ENCODE measurements around the gene PDPR. TPM values are rescaled to one million over a fixed set of nuclear protein-coding genes. Genes with fewer than 3 reads are reported as not detected.
"Not testable (repeated sequence)": the region's sequence is repeated elsewhere in the genome, so short reads cannot be mapped to it uniquely, and the experiment has no call there.

The PDPR gene
- total and polyA plus RNA-seq, 2 of the 8 experiments (the other 6 are each of a cell fraction or from before 2014, with no cell fraction given) = 40.2 to 43.1 TPM

GRCh38 chr16:70065746-70066658 is 48.1 kb upstream of the PDPR start:
- H3K9me3 ChIP-seq (ENCODE audit: insufficient read depth in 2 of 2, low read depth in 1 of 2, low read length in 1 of 2); H3K36me3 ChIP-seq (ENCODE audit: control insufficient read depth in 2 of 4, insufficient read depth in 4 of 4, low read length in 3 of 4); H2BK12ac ChIP-seq (ENCODE audit: low read depth, low read length); H3K18ac ChIP-seq (ENCODE audit: extremely low read depth, low read length); H2BK5ac ChIP-seq (ENCODE audit: low read depth, low read length); CTCF ChIA-PET (ENCODE audit: partially characterized antibody); H2BK120ac ChIP-seq (replicated peaks; ENCODE audit: low read depth, low read length); H3K4me1 ChIP-seq (replicated peaks in 1 of 4; ENCODE audit: control insufficient read depth in 3 of 4, insufficient read depth in 4 of 4, low read length in 3 of 4); H3K27me3 ChIP-seq (replicated peaks in 1 of 4; ENCODE audit: control insufficient read depth in 3 of 4, extremely low read depth in 1 of 4, insufficient read depth in 3 of 4, low read length in 3 of 4); H3K23me2 ChIP-seq (ENCODE audit: low read depth, low read length); H2AK5ac ChIP-seq (ENCODE audit: low read depth, low read length); FAIRE-seq; H2BK15ac ChIP-seq (ENCODE audit: low read length); H3K23ac ChIP-seq (ENCODE audit: insufficient read length); H3K14ac ChIP-seq (ENCODE audit: insufficient read length); POLR2A ChIA-PET (ENCODE audit: partially characterized antibody); H4K91ac ChIP-seq (replicated peaks; ENCODE audit: insufficient read length, low read length); H4K8ac ChIP-seq (ENCODE audit: extremely low read depth, insufficient read depth, low read length); H3K4ac ChIP-seq (replicated peaks; ENCODE audit: insufficient read length, low read depth, low read length); H4K5ac ChIP-seq (ENCODE audit: insufficient read length, low read depth, low read length); H3K79me1 ChIP-seq (ENCODE audit: low read depth, low read length); H4K20me1 ChIP-seq (replicated peaks in 1 of 2; ENCODE audit: control insufficient read depth in 1 of 2, insufficient read depth in 2 of 2, low read length in 2 of 2); H3K56ac ChIP-seq (replicated peaks; ENCODE audit: insufficient read length, low read depth, low read length); H2BK20ac ChIP-seq (ENCODE audit: low read length): not testable (repeated sequence)
- Histone ChIP-seq H2AFZ (ENCODE audit: low read length) (peak overlapping the region; percentile 16; the same call in 1 of the 2 replicates), H3K9ac (replicated peaks in 1 of 4; ENCODE audit: extremely low read depth in 1 of 4, low read depth in 3 of 4, low read length in 3 of 4) (peak overlapping the region; percentile 45 to 87 (median 70); a peak in 6 of 7 replicates), H3K4me2 (ENCODE audit: insufficient read depth in 1 of 2, low read depth in 2 of 2, low read length in 2 of 2) (peak overlapping the region; percentile 75 to 87), H3K79me2 (ENCODE audit: control insufficient read depth in 1 of 2, insufficient read depth in 2 of 2, low read length in 2 of 2) (peaks cover 0 to 11% of the 10 kb centered on the region in 2 experiments; a peak in 1 of 4 replicates), H3K27ac (ENCODE audit: low read depth, low read length) (peak overlapping the region; percentile 79; the same call in 1 of the 2 replicates), H3K4me3 (ENCODE audit: extremely low read depth in 1 of 4, insufficient read depth in 2 of 4, low read depth in 3 of 4, low read length in 4 of 4) (peak overlapping the region; percentile 65 to 76 (median 69))
- TF ChIP-seq KDM4A (IDR thresholded peaks at IDR 0.05; ENCODE audit: low read depth, low read length, severe bottlenecking) = peak; percentile 63
- 0 out of 3 replicates have a peak, but pooled peaks of 1 of the 2 experiments have one; percentile 74 for TF ChIP-seq EP300 (IDR thresholded peaks at IDR 0.05; ENCODE audit: borderline replicate concordance in 1 of 2, low read depth in 2 of 2, low read length in 2 of 2)
- peak; percentile 68 for TF ChIP-seq JUND (IDR thresholded peaks at IDR 0.05; ENCODE audit: low read length)
- peak; percentile 50 for TF ChIP-seq NRF1 (IDR thresholded peaks at IDR 0.05; ENCODE audit: low read depth, low read length)
- peak; percentile 60 for TF ChIP-seq CHD1 (IDR thresholded peaks at IDR 0.05; ENCODE audit: low read depth, low read length)
- TF ChIP-seq PHF8 (conservative IDR thresholded peaks at IDR 0.05; ENCODE audit: low read depth, low read length) = 0 out of 2 replicates have a peak, but pooled peaks have one; percentile 11
- 2% methylated on average over 23 of the region's 62 CpGs; no CpG with 5 or more reads in 1 of the 2 experiments for WGBS, 2 experiments (ENCODE audit: extremely low coverage in 1 of 2, insufficient coverage in 1 of 2, insufficient read length in 1 of 2, insufficient replicate concordance in 2 of 2, low coverage in 1 of 2, low lambda C conversion rate in 2 of 2, missing lambda C conversion rate in 1 of 2)
- peak; percentile 29 to 94 for DNase-seq (ENCODE audit: low read depth in 1 of 2, low spot score in 2 of 2)
